CD4-positive, alpha-beta T cell treated with Interleukin-21 for 1 hour (primary cell): ENCODE measurements around the gene TOB1.
A peak's percentile ranks its signal among the peaks of the same experiment; 100 is the strongest.

Experiments
- DNase-seq: peaks from one replicate; pipeline ENCODE4 v3.0.0-alpha.2; 2020

Gene TOB1

GRCh38 chr17:50866261-50866949, at the start of gene TOB1:
Gene TOB1 (minus strand): TSS chr17:50866354. CDS start chr17:50864017, 2,337 bp downstream.
- DNase-seq: peak; percentile 98

- DNase-seq: no peak
These were observed 48.4 kb upstream of the TOB1 start for GRCh38 chr17:50914505-50915063.

GRCh38 chr17:50913120-50913519, 47.0 kb upstream of the TOB1 start:
- DNase-seq: no peak

- no peak for DNase-seq
These were observed 45.7 kb upstream of the TOB1 start for GRCh38 chr17:50911890-50912289.

GRCh38 chr17:50911450-50911849, 45.3 kb upstream of the TOB1 start:
- no peak for DNase-seq

- DNase-seq: peak; percentile 88
These were observed 43.8 kb upstream of the TOB1 start for GRCh38 chr17:50909765-50910605.

GRCh38 chr17:50908860-50909764, 43.0 kb upstream of the TOB1 start:
- DNase-seq: peak; percentile 71

- no peak for DNase-seq
These were observed 42.1 kb upstream of the TOB1 start for GRCh38 chr17:50908140-50908859.

GRCh38 chr17:50906443-50906842, 40.3 kb upstream of the TOB1 start:
- DNase-seq: no peak

GRCh38 chr17:50905460-50905803, 39.3 kb upstream of the TOB1 start:
- no peak for DNase-seq

GRCh38 chr17:50904518-50905459, 38.6 kb upstream of the TOB1 start:
- no peak for DNase-seq

GRCh38 chr17:50903604-50904517, 37.7 kb upstream of the TOB1 start:
- peak; percentile 71 for DNase-seq

- no peak for DNase-seq
These were observed 36.5 kb upstream of the TOB1 start for GRCh38 chr17:50902372-50903353.

- no peak for DNase-seq
These were observed 34.3 kb upstream of the TOB1 start for GRCh38 chr17:50900383-50900892.

GRCh38 chr17:50899559-50900319, 33.6 kb upstream of the TOB1 start:
- no peak for DNase-seq

GRCh38 chr17:50899005-50899460, 32.9 kb upstream of the TOB1 start:
- DNase-seq: no peak

GRCh38 chr17:50898369-50899004, 32.3 kb upstream of the TOB1 start:
- DNase-seq: no peak
